HFFc6 (cell line): ENCODE data around the gene LHX5. TPM values are rescaled to one million over a fixed set of nuclear protein-coding genes. Genes with fewer than 3 reads are reported as not detected.

Experiments
- DNase-seq: peaks from one replicate; pipeline ENCODE4 v3.0.0-alpha.2; 2018
- H3K27ac Mint-ChIP-seq: 2 replicates; pipeline ENCODE4 v1.8.0; 2020; ENCODE audit warnings: mild to moderate bottlenecking, mixed read lengths
- H3K27me3 Mint-ChIP-seq: 2 replicates; pipeline ENCODE4 v1.8.0; 2021; ENCODE audit warnings: mild to moderate bottlenecking, moderate library complexity, mixed read lengths; ENCODE audit not compliant: insufficient read depth
- H3K36me3 Mint-ChIP-seq: 2 replicates; pipeline ENCODE4 v1.8.0; 2021; ENCODE audit warnings: low read depth, mixed read lengths
- H3K4me1 Mint-ChIP-seq: 2 replicates; pipeline ENCODE4 v1.8.0; 2020; ENCODE audit warnings: low read depth, mixed read lengths
- H3K4me3 Mint-ChIP-seq: 2 replicates; pipeline ENCODE4 v1.8.0; 2020; ENCODE audit warnings: mild to moderate bottlenecking, moderate library complexity, mixed read lengths
- H3K9me3 Mint-ChIP-seq: 2 replicates; pipeline ENCODE4 v1.8.0; 2020; ENCODE audit warnings: mild to moderate bottlenecking, mixed read lengths
- total RNA-seq, 6 experiments: library from RNA; stranded (reverse); fragmentation: NEBNext Ultra II Directional; extraction: Animal tissue kit (Norgen Biotek cat#: 25700); gene quantifications; 2 replicates in 1 of 6; 3 replicates in 5 of 6; pipeline ENCODE4 v1.2.3, GENCODE V29; 2021
- TF ChIP-seq, protein P1 (sequence below): fragments of 200-600 bp; sonication (generic); IDR thresholded peaks from 2 replicates; pipeline ENCODE4 v1.5.0; 2021; ENCODE audit warnings: antibody characterized with exemption, mild to moderate bottlenecking

LHX5 gene
- total RNA-seq, 6 experiments from 2014 or later, result not detected

- H3K4me1 Mint-ChIP-seq, result peaks cover 22% of the 10 kb centered on the region
- H3K9me3 Mint-ChIP-seq, result no peaks in the 10 kb centered on the region
- H3K27ac Mint-ChIP-seq, result no peak overlapping the region
- TF ChIP-seq, protein P1, sequence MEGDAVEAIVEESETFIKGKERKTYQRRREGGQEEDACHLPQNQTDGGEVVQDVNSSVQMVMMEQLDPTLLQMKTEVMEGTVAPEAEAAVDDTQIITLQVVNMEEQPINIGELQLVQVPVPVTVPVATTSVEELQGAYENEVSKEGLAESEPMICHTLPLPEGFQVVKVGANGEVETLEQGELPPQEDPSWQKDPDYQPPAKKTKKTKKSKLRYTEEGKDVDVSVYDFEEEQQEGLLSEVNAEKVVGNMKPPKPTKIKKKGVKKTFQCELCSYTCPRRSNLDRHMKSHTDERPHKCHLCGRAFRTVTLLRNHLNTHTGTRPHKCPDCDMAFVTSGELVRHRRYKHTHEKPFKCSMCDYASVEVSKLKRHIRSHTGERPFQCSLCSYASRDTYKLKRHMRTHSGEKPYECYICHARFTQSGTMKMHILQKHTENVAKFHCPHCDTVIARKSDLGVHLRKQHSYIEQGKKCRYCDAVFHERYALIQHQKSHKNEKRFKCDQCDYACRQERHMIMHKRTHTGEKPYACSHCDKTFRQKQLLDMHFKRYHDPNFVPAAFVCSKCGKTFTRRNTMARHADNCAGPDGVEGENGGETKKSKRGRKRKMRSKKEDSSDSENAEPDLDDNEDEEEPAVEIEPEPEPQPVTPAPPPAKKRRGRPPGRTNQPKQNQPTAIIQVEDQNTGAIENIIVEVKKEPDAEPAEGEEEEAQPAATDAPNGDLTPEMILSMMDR, result no peak
- peaks cover 59% of the 10 kb centered on the region for H3K27me3 Mint-ChIP-seq
- H3K4me3 Mint-ChIP-seq, result no peak overlapping the region
- H3K36me3 Mint-ChIP-seq, result peaks cover 6% of the 10 kb centered on the region
- no peak for DNase-seq
Observed at GRCh38 chr12:113465808-113466453, 5.7 kb downstream of the LHX5 start.

- Mint-ChIP-seq H3K27me3 (peaks cover 57% of the 10 kb centered on the region), H3K27ac (no peak overlapping the region), H3K4me1 (peaks cover 22% of the 10 kb centered on the region), H3K4me3 (no peak overlapping the region), H3K36me3 (peaks cover 6% of the 10 kb centered on the region), H3K9me3 (no peaks in the 10 kb centered on the region)
- TF ChIP-seq, protein P1, result peak; percentile 30; the same call in 1 of the 2 replicates
- DNase-seq, result no peak
Observed at GRCh38 chr12:113464852-113465719, 6.6 kb downstream of the LHX5 start.

GRCh38 chr12:113464452-113464775, 7.3 kb downstream of the LHX5 start:
- H3K27me3 Mint-ChIP-seq, result peaks cover 57% of the 10 kb centered on the region
- no peak for DNase-seq
- peak overlapping the region; percentile 57; the same call in 1 of the 2 replicates for H3K4me3 Mint-ChIP-seq
- H3K4me1 Mint-ChIP-seq, result peaks cover 22% of the 10 kb centered on the region
- H3K36me3 Mint-ChIP-seq, result peaks cover 6% of the 10 kb centered on the region
- no peaks in the 10 kb centered on the region for H3K9me3 Mint-ChIP-seq
- no peak overlapping the region for H3K27ac Mint-ChIP-seq
- TF ChIP-seq, protein P1, result no peak

- H3K27me3 Mint-ChIP-seq, result peaks cover 57% of the 10 kb centered on the region
- H3K9me3 Mint-ChIP-seq, result no peaks in the 10 kb centered on the region
- peak overlapping the region; percentile 57 for H3K4me3 Mint-ChIP-seq
- no peak overlapping the region for H3K27ac Mint-ChIP-seq
- peaks cover 6% of the 10 kb centered on the region for H3K36me3 Mint-ChIP-seq
- H3K4me1 Mint-ChIP-seq, result peaks cover 22% of the 10 kb centered on the region
- TF ChIP-seq, protein P1, result no peak
- DNase-seq, result no peak
Observed at GRCh38 chr12:113463746-113464451, 7.8 kb downstream of the LHX5 start.

- H3K4me3 Mint-ChIP-seq, result peak overlapping the region; percentile 57; the same call in 1 of the 2 replicates
- peaks cover 22% of the 10 kb centered on the region for H3K4me1 Mint-ChIP-seq
- TF ChIP-seq, protein P1, result no peak
- no peak for DNase-seq
- H3K36me3 Mint-ChIP-seq, result peaks cover 6% of the 10 kb centered on the region
- no peaks in the 10 kb centered on the region for H3K9me3 Mint-ChIP-seq
- H3K27me3 Mint-ChIP-seq, result peaks cover 59% of the 10 kb centered on the region
- no peak overlapping the region for H3K27ac Mint-ChIP-seq
Observed at GRCh38 chr12:113462998-113463745, 8.5 kb downstream of the LHX5 start.
